Measurements from ENCODE around the gene LAMB1.

- TF ChIP-seq POLR2A (IDR thresholded peaks at IDR 0.05) = no peak
- TF ChIP-seq CTCF (IDR thresholded peaks at IDR 0.05) = no peak
Observed at GRCh38 chr7:107994421-107995030, 8.4 kb downstream of the LAMB1 start.

Measured in breast epithelium (tissue), 3 donors.